H1 (cell line): ENCODE data around the gene OR52W1. TPM values are rescaled to one million over a fixed set of nuclear protein-coding genes. Genes with fewer than 3 reads are reported as not detected.

Experiments used
- CTCF ChIA-PET: fragments of 300-600 bp; sonication (Branson Sonifier 250); formaldehyde crosslinking; loops from one replicate; lab custom pipeline; 2021; ENCODE audit not compliant: partially characterized antibody; lab: Charles Lee
- POLR2A ChIA-PET: fragments of 300-600 bp; sonication (Branson Sonifier 250); formaldehyde crosslinking; loops from one replicate; lab custom pipeline; 2021; ENCODE audit warnings: inconsistent platforms; ENCODE audit not compliant: partially characterized antibody; lab: Charles Lee
- DNase-seq, 2 experiments: peaks; one replicate each; pipeline versions ENCODE4 v3.0.0 to v3.0.0-alpha.2; 2010 to 2022; ENCODE audit warnings: low spot score in 2 of 2, low read depth in 1 of 2, mixed read lengths in 1 of 2
- FAIRE-seq: peaks from 2 replicates; lab custom pipeline; 2011; peaks lifted over from hg19 to GRCh38; lab: Jason Lieb, UNC
- H2AFZ ChIP-seq: 2 replicates; pipeline ENCODE4 v1.8.1; 2012; ENCODE audit warnings: low read length, inconsistent platforms
- H2AK5ac ChIP-seq: 2 replicates; pipeline ENCODE4 v1.6.1; 2013; ENCODE audit warnings: low read depth, low read length
- H2BK120ac ChIP-seq: replicated peaks from 2 replicates; pipeline ENCODE3; 2013; ENCODE audit warnings: low read depth, low read length, inconsistent platforms
- H2BK12ac ChIP-seq: 2 replicates; pipeline ENCODE4 v1.6.1; 2013; ENCODE audit warnings: low read depth, low read length
- H2BK15ac ChIP-seq: 2 replicates; pipeline ENCODE4 v1.6.1; 2013; ENCODE audit warnings: low read length
- H2BK20ac ChIP-seq: 2 replicates; pipeline ENCODE4 v1.6.1; 2013; ENCODE audit warnings: low read length
- H2BK5ac ChIP-seq: 2 replicates; pipeline ENCODE4 v1.6.1; 2013; ENCODE audit warnings: low read depth, low read length
- H3K14ac ChIP-seq: 2 replicates; pipeline ENCODE4 v1.6.1; 2013; ENCODE audit warnings: inconsistent platforms; ENCODE audit not compliant: insufficient read length
- H3K18ac ChIP-seq: 2 replicates; pipeline ENCODE4 v1.6.1; 2013; ENCODE audit warnings: low read length; ENCODE audit errors: extremely low read depth
- H3K23ac ChIP-seq: 2 replicates; pipeline ENCODE4 v1.6.1; 2013; ENCODE audit warnings: inconsistent platforms; ENCODE audit not compliant: insufficient read length
- H3K23me2 ChIP-seq: 2 replicates; pipeline ENCODE4 v1.6.1; 2013; ENCODE audit warnings: low read depth, low read length
- H3K27ac ChIP-seq: 2 replicates; pipeline ENCODE4 v1.6.1; 2011; ENCODE audit warnings: low read depth, low read length, inconsistent platforms
- H3K27me3 ChIP-seq, 4 experiments: replicated peaks in 1 of 4; 1 replicate in 1 of 4; 2 replicates in 3 of 4; pipeline versions ENCODE4 v1.6.1 to v1.8.1; 2011 to 2013; ENCODE audit warnings: low read length in 3 of 4, mild to moderate bottlenecking in 3 of 4, inconsistent platforms in 2 of 4, mixed read lengths in 2 of 4, moderate library complexity in 1 of 4; ENCODE audit not compliant: control insufficient read depth in 3 of 4, insufficient read depth in 3 of 4; ENCODE audit errors: extremely low read depth in 1 of 4
- H3K36me3 ChIP-seq, 4 experiments: 2 replicates each; pipeline versions ENCODE4 v1.6.1 to v1.8.1; 2011 to 2013; ENCODE audit warnings: mild to moderate bottlenecking in 4 of 4, low read length in 3 of 4, moderate library complexity in 2 of 4, control low read depth in 1 of 4, inconsistent platforms in 1 of 4; ENCODE audit not compliant: insufficient read depth in 4 of 4, control insufficient read depth in 2 of 4
- H3K4ac ChIP-seq: replicated peaks from 2 replicates; pipeline ENCODE3; 2013; ENCODE audit warnings: low read length, low read depth, mixed read lengths, inconsistent platforms; ENCODE audit not compliant: insufficient read length
- H3K4me1 ChIP-seq, 4 experiments: replicated peaks in 1 of 4; 1 replicate in 1 of 4; 2 replicates in 3 of 4; pipeline versions ENCODE4 v1.6.1 to v1.8.1; 2011 to 2013; ENCODE audit warnings: low read length in 3 of 4, inconsistent platforms in 2 of 4, mixed read lengths in 1 of 4; ENCODE audit not compliant: insufficient read depth in 4 of 4, control insufficient read depth in 3 of 4
- H3K4me2 ChIP-seq, 2 experiments: 2 replicates each; pipeline versions ENCODE4 v1.6.1 to v1.8.1; 2011 to 2013; ENCODE audit warnings: low read depth in 2 of 2, low read length in 2 of 2, control low read depth in 1 of 2, inconsistent platforms in 1 of 2, mild to moderate bottlenecking in 1 of 2; ENCODE audit not compliant: insufficient read depth in 1 of 2
- H3K4me3 ChIP-seq, 4 experiments: fragments of 200-600, 300-600 bp in 1 of 4; sonication (generic), shearing (Covaris generic), sonication (Bioruptor Twin) in 1 of 4; 2 replicates each; pipeline versions ENCODE4 v1.5.1 to v1.8.1; 2011 to 2016; ENCODE audit warnings: low read length in 4 of 4, low read depth in 3 of 4, control low read depth in 2 of 4, inconsistent platforms in 2 of 4, mild to moderate bottlenecking in 2 of 4, mixed read lengths in 1 of 4, moderate library complexity in 1 of 4; ENCODE audit not compliant: insufficient read depth in 2 of 4; ENCODE audit errors: extremely low read depth in 1 of 4
- H3K56ac ChIP-seq: replicated peaks from 2 replicates; pipeline ENCODE3; 2013; ENCODE audit warnings: low read depth, mild to moderate bottlenecking, mixed read lengths, low read length, inconsistent platforms; ENCODE audit not compliant: insufficient read length
- H3K79me1 ChIP-seq: 2 replicates; pipeline ENCODE4 v1.6.1; 2013; ENCODE audit warnings: low read depth, low read length, control low read depth
- H3K79me2 ChIP-seq, 2 experiments: 2 replicates each; pipeline versions ENCODE4 v1.6.1 to v1.8.1; 2012 to 2013; ENCODE audit warnings: low read length in 2 of 2, mild to moderate bottlenecking in 2 of 2, inconsistent platforms in 1 of 2; ENCODE audit not compliant: insufficient read depth in 2 of 2, control insufficient read depth in 1 of 2
- H3K9ac ChIP-seq, 4 experiments: replicated peaks in 1 of 4; 1 replicate in 1 of 4; 2 replicates in 3 of 4; pipeline versions ENCODE4 v1.6.1 to v1.8.1; 2011 to 2013; ENCODE audit warnings: low read depth in 3 of 4, low read length in 3 of 4, control low read depth in 2 of 4, mild to moderate bottlenecking in 2 of 4, moderate library complexity in 2 of 4, inconsistent platforms in 1 of 4; ENCODE audit errors: extremely low read depth in 1 of 4
- H3K9me3 ChIP-seq, 2 experiments: 2 replicates each; pipeline versions ENCODE4 v1.6.1 to v1.8.1; 2012 to 2013; ENCODE audit warnings: mild to moderate bottlenecking in 2 of 2, moderate library complexity in 2 of 2, control low read depth in 1 of 2, inconsistent platforms in 1 of 2, low read depth in 1 of 2, low read length in 1 of 2, mixed read lengths in 1 of 2; ENCODE audit not compliant: insufficient read depth in 2 of 2
- H4K20me1 ChIP-seq, 2 experiments: replicated peaks in 1 of 2; 2 replicates each; pipeline versions ENCODE3 to v1.8.1; 2011 to 2013; ENCODE audit warnings: inconsistent platforms in 2 of 2, low read length in 2 of 2, mild to moderate bottlenecking in 1 of 2; ENCODE audit not compliant: insufficient read depth in 2 of 2, control insufficient read depth in 1 of 2
- H4K5ac ChIP-seq: 2 replicates; pipeline ENCODE4 v1.6.1; 2013; ENCODE audit warnings: low read length, low read depth, mixed read lengths, inconsistent platforms; ENCODE audit not compliant: insufficient read length
- H4K8ac ChIP-seq: 2 replicates; pipeline ENCODE4 v1.8.0; 2013; ENCODE audit warnings: mild to moderate bottlenecking, moderate library complexity, low read length, inconsistent platforms; ENCODE audit not compliant: insufficient read depth; ENCODE audit errors: extremely low read depth
- H4K91ac ChIP-seq: replicated peaks from 2 replicates; pipeline ENCODE3; 2013; ENCODE audit warnings: low read length, mixed read lengths, inconsistent platforms; ENCODE audit not compliant: insufficient read length
- BRCA1 ChIP-seq: IDR thresholded peaks from 2 replicates; pipeline ENCODE4 v1.6.1; 2012; ENCODE audit warnings: low read depth, low read length, improper control_type of control experiment
- TAF1 ChIP-seq: IDR thresholded peaks from 2 replicates; pipeline ENCODE4 v1.6.1; 2011; ENCODE audit warnings: mild to moderate bottlenecking, low read depth, low read length
- WGBS, 2 experiments: shearing (Covaris generic) in 1 of 2; methylation state at CpG; one replicate each; pipeline versions ENCODE4 v1.1.6 to v1.1.7; 2013 to 2015; ENCODE audit warnings: low lambda C conversion rate in 2 of 2, mixed read lengths in 2 of 2, inconsistent platforms in 1 of 2, low coverage in 1 of 2, missing lambda C conversion rate in 1 of 2; ENCODE audit not compliant: insufficient replicate concordance in 2 of 2, insufficient coverage in 1 of 2, insufficient read length in 1 of 2; ENCODE audit errors: extremely low coverage in 1 of 2, missing lambda C conversion rate in 1 of 2; 5-methylcytosine and 5-hydroxymethylcytosine counted together
- polyA plus RNA-seq, 7 experiments: library from polyadenylated mRNA; depleted of rRNA in 3 of 7; stranded (reverse) in 5 of 7; unstranded in 2 of 7; fragments of >200 nt in 5 of 7; fragments of 200-250 nt in 2 of 7; gene quantifications; 1 replicate in 5 of 7; 2 replicates in 1 of 7; 4 replicates in 1 of 7; pipeline versions ENCODE4 v1.2.1 to v1.2.3, GENCODE V29; 2011 to 2013; ENCODE audit warnings: missing spikeins in 2 of 7, mixed read lengths in 2 of 7
- total RNA-seq: library from RNA; stranded (reverse); fragmentation: NEBNext Ultra II Directional; extraction: Animal tissue kit (Norgen Biotek cat#: 25700); gene quantifications from 2 replicates; pipeline ENCODE4 v1.2.1, GENCODE V29; 2021

The OR52W1 gene
- total and polyA plus RNA-seq, 2 of the 8 experiments (the other 6 are each of a cell fraction or from before 2014, with no cell fraction given) = not detected

DNA sequence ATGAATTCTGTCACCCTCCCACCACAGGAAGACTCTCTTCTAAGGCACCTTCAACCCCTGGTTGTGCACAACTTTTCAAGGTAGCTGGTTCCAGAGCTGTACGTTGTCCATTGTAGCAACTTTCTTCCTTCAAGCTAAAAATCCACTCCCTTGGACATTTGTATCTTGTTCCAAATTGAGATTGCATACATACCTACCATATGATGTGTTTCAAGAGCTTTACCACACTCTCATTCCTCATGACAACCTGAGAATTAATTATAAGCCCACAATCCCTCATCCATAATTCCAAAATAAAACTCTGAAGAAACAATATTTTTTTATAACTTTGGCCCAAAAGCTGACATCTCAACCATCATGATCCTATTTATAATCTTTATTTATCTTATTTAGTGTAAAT, 3.0 kb downstream of the OR52W1 start:
- CTCF ChIA-PET = interaction anchor here (1.2 to 1.5 kb wide), 2 partner anchors 44 to 113 kb away, joined by 3 to 5 read pairs; no protein-coding TSS in a partner anchor
- 90% methylated on average over 1 of the region's 1 CpG; no CpG with 5 or more reads in 1 of the 2 experiments for WGBS, 2 experiments
- no peak for TF ChIP-seq TAF1
- TF ChIP-seq BRCA1 = no peak

More for the DNA sequence above, 3.0 kb downstream of the OR52W1 start:
- no peak overlapping the region for H2BK5ac ChIP-seq
- no peak overlapping the region for H3K18ac ChIP-seq
- no peak overlapping the region for H2AFZ ChIP-seq
- no peak overlapping the region for H2BK120ac ChIP-seq
- H3K4me3 ChIP-seq = no peak overlapping the region
- no peak overlapping the region for H3K4ac ChIP-seq
- H3K9ac ChIP-seq = no peak overlapping the region
- no peaks in the 10 kb centered on the region for H3K79me2 ChIP-seq
- no peak overlapping the region for H2BK20ac ChIP-seq
- H3K27me3 ChIP-seq = no peaks in the 10 kb centered on the region
- no peaks in the 10 kb centered on the region for H3K23me2 ChIP-seq
- H2AK5ac ChIP-seq = no peak overlapping the region
- H3K79me1 ChIP-seq = no peaks in the 10 kb centered on the region
- FAIRE-seq = no peak
- H3K27ac ChIP-seq = no peak overlapping the region
- no peak overlapping the region for H2BK15ac ChIP-seq
- no peak for DNase-seq
- peaks cover 0 to 3% (median 1%) of the 10 kb centered on the region in 4 experiments; a peak in 2 of 7 replicates for H3K4me1 ChIP-seq
- H4K8ac ChIP-seq = no peak overlapping the region
- H2BK12ac ChIP-seq = no peak overlapping the region
- no peak overlapping the region for H4K5ac ChIP-seq
- no peaks in the 10 kb centered on the region; a peak in 1 of 4 replicates for H3K9me3 ChIP-seq
- no peak overlapping the region for H3K4me2 ChIP-seq
- H3K36me3 ChIP-seq = peaks cover 0 to 3% (median 0%) of the 10 kb centered on the region in 4 experiments; a peak in 3 of 8 replicates
- H3K56ac ChIP-seq = no peak overlapping the region
- H3K14ac ChIP-seq = no peak overlapping the region
- no peak overlapping the region for H3K23ac ChIP-seq
- no peak overlapping the region for H4K91ac ChIP-seq
- POLR2A ChIA-PET = interaction anchor here (1.3 to 1.8 kb wide), 2 partner anchors 12 to 15 kb away, joined by 3 read pairs; no protein-coding TSS in a partner anchor
- H4K20me1 ChIP-seq = no peaks in the 10 kb centered on the region
